Forelimb muscle (tissue), 1 donor: Measurements from ENCODE around the gene ACER1. TPM values are rescaled to one million over a fixed set of nuclear protein-coding genes. Genes with fewer than 3 reads are reported as not detected.
"Not testable (repeated sequence)": the region's sequence is repeated elsewhere in the genome, so short reads cannot be mapped to it uniquely, and the experiment has no call there.

Experiments
- DNase-seq: peaks from one replicate; pipeline ENCODE4 v3.0.0-alpha.2; 2013; ENCODE audit warnings: low read depth
- polyA plus RNA-seq: library from polyadenylated mRNA; unstranded; fragments of 120-200 nt; gene quantifications from one replicate; pipeline ENCODE4 v1.2.1, GENCODE V29; 2013; ENCODE audit not compliant: insufficient read length

ACER1 gene
- polyA plus RNA-seq, 1 donor, result 0.13 TPM

DNA sequence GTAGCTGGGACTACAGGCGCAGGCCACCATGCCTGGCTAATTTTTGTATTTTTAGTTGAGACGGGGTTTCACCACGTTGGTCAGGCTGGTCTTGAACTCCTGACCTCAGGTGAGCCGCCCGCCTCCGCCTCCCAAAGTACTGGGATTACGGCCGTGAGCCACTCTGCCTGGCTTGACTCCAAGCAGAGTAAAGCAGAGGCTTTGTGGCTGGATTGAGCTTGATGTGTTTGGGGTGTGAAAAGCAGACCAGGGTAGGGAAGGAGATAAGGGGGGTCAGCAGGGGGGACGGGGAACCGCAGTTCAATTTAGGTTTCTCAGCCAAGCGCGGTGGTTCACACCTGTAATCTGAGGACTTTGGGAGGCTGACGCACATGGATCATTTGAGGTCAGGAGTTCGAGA lies 23.8 kb upstream of the ACER1 start:
- no peak for DNase-seq

GRCh38 chr19:6355321-6356040 lies 22.1 kb upstream of the ACER1 start:
- not testable (repeated sequence) for DNase-seq

GRCh38 chr19:6354098-6354674 lies 20.8 kb upstream of the ACER1 start:
- no peak for DNase-seq

GRCh38 chr19:6352381-6353165 lies 19.2 kb upstream of the ACER1 start:
- DNase-seq, result no peak

DNA sequence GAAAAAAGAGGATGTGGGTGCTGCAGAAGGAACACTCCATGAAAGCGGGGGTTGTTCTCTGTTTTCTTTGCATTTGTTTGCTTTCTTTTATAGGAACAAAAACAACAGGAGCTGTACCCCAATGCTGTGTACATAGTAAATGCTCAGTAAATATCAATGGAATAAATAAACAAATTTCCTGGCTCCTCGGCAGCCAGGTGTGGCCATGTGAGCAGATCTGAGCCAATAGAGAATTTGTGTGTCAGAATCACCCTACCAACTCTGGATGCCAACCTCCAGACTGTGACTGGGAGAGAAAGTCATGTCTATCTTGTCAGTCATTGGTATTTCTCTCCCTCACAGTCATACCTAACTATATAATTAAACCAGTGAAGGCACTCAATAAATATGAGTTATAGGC lies 17.3 kb upstream of the ACER1 start:
- DNase-seq, result no peak

DNA sequence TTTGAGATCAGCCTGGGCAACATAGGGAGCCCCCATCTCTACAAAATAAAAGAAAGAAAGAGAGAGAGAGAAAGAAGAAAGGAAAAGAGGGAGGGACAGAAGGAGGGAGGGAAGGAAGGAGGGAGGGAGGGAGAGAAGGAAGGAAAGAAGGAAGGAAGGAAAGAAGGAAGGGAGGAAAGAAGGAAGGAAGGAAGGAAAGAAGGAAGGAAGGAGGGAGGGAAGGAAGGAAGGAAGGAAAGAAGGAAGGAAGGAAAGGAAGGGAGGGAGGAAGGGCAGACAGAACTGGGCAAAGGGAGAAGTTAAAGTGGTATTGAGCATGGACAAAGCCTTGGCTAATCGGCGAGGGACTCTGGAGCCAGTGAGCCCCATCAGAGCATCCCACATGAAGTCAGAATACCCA lies 15.9 kb upstream of the ACER1 start:
- DNase-seq, result not testable (repeated sequence)

DNA sequence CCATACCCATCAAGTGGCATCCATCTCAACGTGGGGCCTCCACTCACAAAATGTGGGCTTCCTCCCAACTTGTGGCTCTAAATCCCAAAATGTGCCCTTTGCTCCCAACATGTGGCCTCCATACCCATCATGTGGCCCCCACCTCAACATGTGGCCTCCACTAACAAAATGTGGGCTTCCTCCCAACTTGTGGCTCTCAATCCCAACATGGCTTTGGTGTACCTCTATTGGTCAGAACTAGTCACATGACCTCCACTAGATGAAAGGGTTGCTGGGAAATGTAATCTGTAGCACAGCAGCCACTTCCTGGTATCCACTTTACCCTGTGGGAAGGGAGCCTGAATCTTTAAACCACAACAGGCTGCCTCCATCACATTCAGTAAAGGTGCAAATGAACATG lies 10.1 kb upstream of the ACER1 start:
- no peak for DNase-seq

- no peak for DNase-seq
Observed at GRCh38 chr19:6340493-6341201, 7.2 kb upstream of the ACER1 start.

DNA sequence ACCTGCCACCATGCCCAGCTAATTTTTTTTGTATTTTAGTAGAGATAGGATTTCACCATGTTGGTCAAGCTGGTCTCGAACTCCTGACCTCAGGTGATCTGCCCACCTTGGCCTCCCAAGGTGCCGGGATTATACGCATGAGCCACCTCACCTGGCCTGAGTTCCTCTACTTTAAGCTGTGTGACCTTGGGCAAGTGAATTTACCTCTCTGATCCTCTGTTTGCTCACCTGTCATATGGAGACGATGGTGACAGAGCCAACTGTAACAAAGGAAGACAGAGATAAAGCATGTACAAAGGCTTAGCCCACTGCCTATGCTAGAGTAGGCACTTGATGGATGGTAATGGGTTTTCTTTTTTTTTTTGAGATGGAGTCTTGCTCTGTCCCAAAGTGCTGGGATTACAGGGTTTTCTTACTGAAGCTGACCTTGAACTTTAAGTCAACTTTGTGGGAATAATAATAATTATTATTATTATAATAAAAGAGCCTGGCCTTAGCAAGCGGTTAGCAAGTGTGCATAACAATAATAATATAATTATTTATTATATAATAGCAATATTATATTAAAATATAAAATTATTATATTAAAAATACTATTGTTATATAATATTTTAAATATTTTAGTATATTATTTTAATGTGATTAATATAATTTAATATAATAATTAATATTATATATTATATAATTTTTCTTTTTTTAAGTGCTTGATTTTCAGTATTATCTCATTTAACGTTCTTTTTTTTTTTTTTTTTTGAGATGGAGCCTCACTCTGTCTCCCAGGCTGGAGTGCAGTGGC lies 1.3 kb upstream of the ACER1 start:
- DNase-seq, result no peak

DNA sequence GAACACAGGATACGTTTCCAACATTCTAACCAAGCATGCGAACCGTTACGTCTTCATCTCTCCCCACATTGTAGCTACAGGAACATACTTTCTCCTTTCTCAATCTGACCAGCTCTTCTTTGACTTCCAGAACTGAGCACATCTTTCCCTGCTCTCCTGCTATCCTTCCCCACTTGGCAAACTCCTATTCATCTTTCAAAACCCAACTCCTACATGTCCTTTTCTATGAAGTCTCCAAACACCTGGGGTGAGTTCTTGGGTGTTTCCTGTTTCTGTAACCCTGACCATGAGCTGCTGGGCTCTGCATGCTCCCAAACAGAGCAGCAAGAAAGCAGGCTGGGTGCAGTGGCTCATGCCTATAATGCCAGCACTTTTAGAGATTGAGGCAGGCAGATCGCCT lies 6.6 kb downstream of the ACER1 start:
- DNase-seq, result no peak

- no peak for DNase-seq
Observed at GRCh38 chr19:6325614-6326013, 7.8 kb downstream of the ACER1 start.

DNA sequence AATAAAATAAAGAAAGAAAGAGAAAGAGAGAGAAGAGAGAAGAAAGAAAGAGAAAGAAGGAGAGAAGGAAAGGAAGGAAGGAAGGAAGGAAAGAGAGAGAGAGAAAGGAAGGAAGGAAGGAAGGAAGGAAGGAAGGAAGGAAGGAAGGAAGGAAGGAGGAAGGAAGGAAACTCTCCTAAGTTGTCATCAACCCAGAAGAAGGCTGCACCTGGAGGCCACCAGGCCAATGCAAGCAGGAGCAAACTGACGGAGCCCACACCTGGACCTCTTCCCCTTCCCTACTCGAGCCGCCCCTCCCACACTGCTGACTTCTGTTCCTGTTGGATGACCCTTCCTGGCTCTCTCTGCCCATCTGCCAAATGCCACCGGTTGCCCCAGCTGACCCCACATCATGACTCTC lies 8.7 kb downstream of the ACER1 start:
- no peak for DNase-seq

GRCh38 chr19:6322284-6322683 lies 11.1 kb downstream of the ACER1 start:
- DNase-seq, result no peak

DNA sequence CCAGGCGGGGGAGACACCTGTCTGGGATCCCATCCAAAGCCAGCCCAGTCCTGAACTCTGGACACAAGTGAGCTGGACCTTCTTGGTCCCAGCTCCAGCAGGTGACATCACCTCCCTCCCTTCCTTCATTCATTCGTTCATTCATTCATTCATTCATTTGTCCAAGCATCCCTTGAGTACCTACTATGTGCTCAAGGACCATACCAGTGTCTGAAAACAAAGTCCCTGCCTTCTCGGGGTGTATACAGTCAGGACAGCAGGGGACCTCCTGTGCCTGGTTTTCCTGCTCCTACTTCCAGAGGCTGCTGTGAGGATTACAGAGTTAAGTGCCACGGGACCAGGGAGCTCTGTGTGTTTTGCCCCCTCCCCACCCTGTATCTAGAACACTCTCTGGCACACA lies 14.0 kb downstream of the ACER1 start:
- DNase-seq, result no peak

DNA sequence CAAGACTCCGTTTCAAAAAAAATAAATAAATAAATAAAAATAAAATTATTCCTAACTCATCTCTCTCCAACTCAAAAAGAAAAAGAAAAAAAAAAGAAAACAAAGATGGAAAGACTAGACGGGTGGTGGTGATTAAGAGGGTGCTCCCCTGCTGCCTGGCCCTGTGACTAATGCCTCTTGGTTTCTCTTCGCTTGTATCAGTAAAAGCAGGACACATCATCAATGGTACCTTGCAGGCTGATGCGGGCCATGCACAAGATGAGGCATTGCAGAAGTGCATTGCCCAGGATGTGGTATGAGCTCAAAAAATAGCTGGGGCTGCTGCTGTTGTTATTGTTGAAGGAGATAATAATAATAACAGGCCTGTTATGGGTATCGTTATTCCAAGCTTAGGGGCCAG lies 14.6 kb downstream of the ACER1 start:
- DNase-seq, result no peak

GRCh38 chr19:6315646-6316045 lies 17.8 kb downstream of the ACER1 start:
- DNase-seq, result not testable (repeated sequence)

DNA sequence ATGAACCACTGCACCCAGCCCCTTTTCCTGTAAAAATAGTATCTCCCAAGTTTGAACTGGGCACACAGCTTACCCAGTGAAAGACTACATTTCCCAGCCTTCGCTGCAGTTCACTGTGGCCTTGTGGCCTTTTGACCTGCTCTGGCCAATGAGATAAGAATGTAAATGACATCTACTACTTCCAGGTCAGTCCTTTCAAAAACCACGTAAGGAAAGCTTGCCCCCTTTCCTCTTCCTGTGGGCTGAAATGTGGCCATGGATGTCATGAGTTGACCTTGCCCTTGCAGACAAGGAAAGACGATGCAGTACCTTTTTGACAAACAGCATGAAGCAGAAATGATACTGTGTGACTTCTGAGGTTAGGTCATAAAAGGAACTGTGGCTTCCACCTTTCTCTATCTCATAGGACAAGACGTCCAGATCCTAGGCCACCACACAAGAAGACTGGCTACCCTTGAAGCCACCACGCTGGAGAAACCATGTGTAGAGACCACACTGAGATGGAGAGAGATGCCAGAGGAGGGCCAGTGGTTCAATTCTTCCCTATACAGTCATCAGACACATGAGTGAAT lies 19.9 kb downstream of the ACER1 start:
- no peak for DNase-seq

DNA sequence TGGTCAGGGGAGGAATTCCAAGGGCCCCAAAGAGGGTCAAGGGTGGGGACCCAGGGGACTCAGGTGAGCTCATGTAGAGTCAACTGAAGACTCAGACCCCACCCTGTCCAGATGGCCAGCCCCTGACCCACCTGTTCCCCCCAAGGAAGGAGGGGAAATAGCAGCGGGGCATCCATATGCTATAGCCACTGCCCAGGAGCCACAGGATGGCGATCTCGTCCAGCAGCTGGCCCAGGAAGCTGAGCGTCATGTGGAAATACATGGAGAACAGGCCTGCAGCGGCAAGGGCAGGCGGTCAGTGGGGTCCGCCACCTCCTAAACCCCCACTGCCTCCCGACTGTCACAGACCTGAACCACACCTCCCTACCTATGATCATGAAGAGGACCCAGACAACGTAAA lies 21.4 kb downstream of the ACER1 start:
- no peak for DNase-seq

- DNase-seq, result no peak
Observed at GRCh38 chr19:6298413-6298812, 35.0 kb downstream of the ACER1 start.

DNA sequence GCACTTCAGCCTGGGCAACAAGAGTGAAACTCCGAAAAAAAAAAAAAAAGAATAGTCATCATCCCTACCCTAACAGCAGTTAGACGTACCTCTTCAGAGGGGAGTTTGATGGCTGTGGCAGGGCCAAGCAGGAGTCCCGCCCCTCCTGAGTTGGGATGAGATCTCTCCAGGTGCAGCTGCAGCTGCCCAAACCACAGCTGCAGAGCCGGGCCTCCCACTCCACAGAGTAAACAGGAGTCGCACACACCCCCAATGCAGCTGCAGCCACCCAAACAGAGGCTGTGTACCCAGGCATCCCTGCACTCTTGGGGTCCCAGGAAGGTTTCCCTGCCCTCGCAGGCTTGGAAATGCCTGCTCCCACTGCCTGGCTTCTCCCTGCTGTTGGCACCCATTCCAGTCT lies 36.2 kb downstream of the ACER1 start:
- DNase-seq, result no peak

GRCh38 chr19:6292006-6292405 lies 41.4 kb downstream of the ACER1 start:
- no peak for DNase-seq
